ENCODE results near the gene PRR23C. TPM values are rescaled to one million over a fixed set of nuclear protein-coding genes. Genes with fewer than 3 reads are reported as not detected.

Gene PRR23C
- total and polyA plus RNA-seq, 9 of the 15 experiments (the other 6 are each of a cell fraction or from before 2014, with no cell fraction given) = not detected

DNA sequence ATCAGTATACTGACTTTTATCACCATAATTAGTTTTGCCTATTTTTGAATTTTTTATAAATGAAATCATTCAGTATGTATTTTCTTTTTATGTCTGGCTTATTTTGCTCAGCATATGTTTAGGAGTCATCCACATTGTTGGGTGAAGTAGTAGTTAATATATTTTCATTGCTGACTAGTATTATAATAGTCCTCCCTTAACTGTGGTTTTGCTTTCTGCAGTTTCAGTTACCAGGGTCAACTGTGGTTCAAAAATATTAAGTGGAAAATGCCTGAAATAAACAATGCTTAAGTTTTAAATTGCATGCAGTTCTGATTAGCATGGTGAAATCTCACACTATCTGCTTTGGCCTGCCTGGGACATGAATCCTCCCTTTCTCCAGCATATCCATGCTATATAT is 39.5 kb upstream of the PRR23C start (continued):
- TF ChIP-seq, protein P1, sequence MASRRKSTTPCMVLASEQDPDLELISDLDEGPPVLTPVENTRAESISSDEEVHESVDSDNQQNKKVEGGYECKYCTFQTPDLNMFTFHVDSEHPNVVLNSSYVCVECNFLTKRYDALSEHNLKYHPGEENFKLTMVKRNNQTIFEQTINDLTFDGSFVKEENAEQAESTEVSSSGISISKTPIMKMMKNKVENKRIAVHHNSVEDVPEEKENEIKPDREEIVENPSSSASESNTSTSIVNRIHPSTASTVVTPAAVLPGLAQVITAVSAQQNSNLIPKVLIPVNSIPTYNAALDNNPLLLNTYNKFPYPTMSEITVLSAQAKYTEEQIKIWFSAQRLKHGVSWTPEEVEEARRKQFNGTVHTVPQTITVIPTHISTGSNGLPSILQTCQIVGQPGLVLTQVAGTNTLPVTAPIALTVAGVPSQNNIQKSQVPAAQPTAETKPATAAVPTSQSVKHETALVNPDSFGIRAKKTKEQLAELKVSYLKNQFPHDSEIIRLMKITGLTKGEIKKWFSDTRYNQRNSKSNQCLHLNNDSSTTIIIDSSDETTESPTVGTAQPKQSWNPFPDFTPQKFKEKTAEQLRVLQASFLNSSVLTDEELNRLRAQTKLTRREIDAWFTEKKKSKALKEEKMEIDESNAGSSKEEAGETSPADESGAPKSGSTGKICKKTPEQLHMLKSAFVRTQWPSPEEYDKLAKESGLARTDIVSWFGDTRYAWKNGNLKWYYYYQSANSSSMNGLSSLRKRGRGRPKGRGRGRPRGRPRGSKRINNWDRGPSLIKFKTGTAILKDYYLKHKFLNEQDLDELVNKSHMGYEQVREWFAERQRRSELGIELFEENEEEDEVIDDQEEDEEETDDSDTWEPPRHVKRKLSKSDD (conservative IDR thresholded peaks at IDR 0.05; ENCODE audit: low read length) = no peak

GRCh38 chr3:139074565-139075115 is 29.9 kb upstream of the PRR23C start:
- no peak for DNase-seq (ENCODE audit: extremely low read depth in 1 of 4, low spot score in 3 of 4)
- Histone ChIP-seq H3K4me3 (no peak overlapping the region), H3K79me2 (ENCODE audit: control insufficient read depth, insufficient read depth, low read length) (no peaks in the 10 kb centered on the region), H3K9me1 (ENCODE audit: control insufficient read depth, insufficient read depth, low read length) (no peaks in the 10 kb centered on the region), H3K27ac (ENCODE audit: extremely low read depth, low read depth, low read length) (no peak overlapping the region), H3K9ac (ENCODE audit: insufficient read depth in 1 of 2, low read depth in 2 of 2, low read length in 2 of 2) (no peak overlapping the region), H4K20me1 (replicated peaks; ENCODE audit: control insufficient read depth, insufficient read depth, low read length) (no peaks in the 10 kb centered on the region), H3K27me3 (ENCODE audit: control insufficient read depth in 2 of 2, insufficient read depth in 2 of 2, low read length in 2 of 2) (peaks cover 3 to 4% of the 10 kb centered on the region in 2 experiments; a peak in 2 of 5 replicates), H3K4me1 (replicated peaks in 1 of 2; ENCODE audit: control insufficient read depth in 2 of 2, insufficient read depth in 2 of 2, low read length in 2 of 2) (no peaks in the 10 kb centered on the region), H3K36me3 (ENCODE audit: control insufficient read depth, insufficient read depth, low read length) (no peaks in the 10 kb centered on the region), H3K4me2 (ENCODE audit: insufficient read depth, low read length) (no peak overlapping the region), H3K9me3 (replicated peaks; ENCODE audit: control insufficient read depth, insufficient read depth, low read depth, low read length) (no peaks in the 10 kb centered on the region), H2AFZ (ENCODE audit: low read depth, low read length) (no peak overlapping the region)
- ChIA-PET CTCF (ENCODE audit: low intra/inter-chr PET ratio) (interaction anchor here (0.7 kb wide), 1 partner anchor 129 kb away, joined by 6 read pairs; no protein-coding TSS in a partner anchor), POLR2A (interaction anchor here (0.6 kb wide), 1 partner anchor 890 kb away, joined by 6 read pairs; no protein-coding TSS in a partner anchor)
- intact Hi-C loops (cut with micrococcal nuclease) = no loop called here
- ATAC-seq = no peak
- no peak for FAIRE-seq
- no peak for TF ChIP-seq SRF (CRISPR knock-in tag; IDR thresholded peaks at IDR 0.05)
- TF ChIP-seq FOXA1 (IDR thresholded peaks at IDR 0.05; ENCODE audit: borderline replicate concordance) = no peak
- no peak for TF ChIP-seq ZC3H11A (IDR thresholded peaks at IDR 0.05; ENCODE audit: low read depth, low read length)
- TF ChIP-seq SIN3B (IDR thresholded peaks at IDR 0.05; ENCODE audit: low read depth) = no peak
- no peak for TF ChIP-seq SUPT5H (IDR thresholded peaks at IDR 0.05)
- in situ Hi-C loops (cut with MboI) = no loop called here
- no TSS peak for BruUV-seq (replicated peaks)
- WGBS (ENCODE audit: insufficient coverage, low coverage, missing lambda C conversion rate) = 0% methylated on average over 2 of the region's 2 CpGs
